Sigmoid colon (tissue), 4 donors: ENCODE data around the gene INCA1.

Experiments used
- EP300 ChIP-seq, 4 donors: sonication (generic); formaldehyde crosslinking; IDR thresholded peaks; one replicate each; pipeline ENCODE4 v1.6.1; 2017; ENCODE audit warnings: antibody characterized with exemption in 4 of 4
- POLR2A ChIP-seq, 2 donors: fragments of 450-650 bp; IDR thresholded peaks; one replicate each; pipeline ENCODE4 v1.6.1; 2016; ENCODE audit warnings: antibody characterized with exemption in 2 of 2, mild to moderate bottlenecking in 2 of 2, moderate library complexity in 2 of 2
- POLR2AphosphoS5 ChIP-seq, 4 donors: sonication (generic); formaldehyde crosslinking; IDR thresholded peaks; one replicate each; pipeline ENCODE4 v1.6.1; 2017; ENCODE audit warnings: antibody characterized with exemption in 4 of 4
- TF ChIP-seq, protein P1 (sequence below), 4 experiments: fragments of 450-650 bp in 3 of 4; fragments of 200-600 bp in 1 of 4; IDR thresholded peaks; one replicate each; pipeline ENCODE4 v1.5.1; 2016 to 2019; ENCODE audit warnings: antibody characterized with exemption in 4 of 4, mild to moderate bottlenecking in 3 of 4, moderate library complexity in 2 of 4

DNA sequence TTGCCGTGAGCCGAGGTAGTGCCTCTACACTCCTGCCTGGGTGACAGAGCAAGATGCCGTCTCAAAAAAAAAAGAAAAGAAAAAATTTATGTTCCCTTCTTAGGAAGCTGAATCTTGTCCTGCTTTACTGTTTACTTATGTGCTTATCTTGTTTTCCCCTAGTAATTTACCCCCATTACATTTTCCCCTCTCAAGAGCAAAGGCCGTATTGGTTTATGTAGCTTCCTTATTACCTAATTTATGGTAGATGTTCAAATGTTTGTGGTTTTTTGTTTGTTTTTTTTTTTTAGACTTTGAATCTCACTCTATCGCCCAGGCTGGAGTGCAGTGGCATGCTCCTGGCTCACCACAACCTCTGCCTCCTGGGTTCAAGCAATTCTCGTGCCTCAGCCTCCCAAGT lies 48.2 kb upstream of the INCA1 start:
- no peak for TF ChIP-seq POLR2AphosphoS5 (IDR thresholded peaks at IDR 0.05)
- TF ChIP-seq POLR2A (IDR thresholded peaks at IDR 0.05), result no peak
- TF ChIP-seq, protein P1, sequence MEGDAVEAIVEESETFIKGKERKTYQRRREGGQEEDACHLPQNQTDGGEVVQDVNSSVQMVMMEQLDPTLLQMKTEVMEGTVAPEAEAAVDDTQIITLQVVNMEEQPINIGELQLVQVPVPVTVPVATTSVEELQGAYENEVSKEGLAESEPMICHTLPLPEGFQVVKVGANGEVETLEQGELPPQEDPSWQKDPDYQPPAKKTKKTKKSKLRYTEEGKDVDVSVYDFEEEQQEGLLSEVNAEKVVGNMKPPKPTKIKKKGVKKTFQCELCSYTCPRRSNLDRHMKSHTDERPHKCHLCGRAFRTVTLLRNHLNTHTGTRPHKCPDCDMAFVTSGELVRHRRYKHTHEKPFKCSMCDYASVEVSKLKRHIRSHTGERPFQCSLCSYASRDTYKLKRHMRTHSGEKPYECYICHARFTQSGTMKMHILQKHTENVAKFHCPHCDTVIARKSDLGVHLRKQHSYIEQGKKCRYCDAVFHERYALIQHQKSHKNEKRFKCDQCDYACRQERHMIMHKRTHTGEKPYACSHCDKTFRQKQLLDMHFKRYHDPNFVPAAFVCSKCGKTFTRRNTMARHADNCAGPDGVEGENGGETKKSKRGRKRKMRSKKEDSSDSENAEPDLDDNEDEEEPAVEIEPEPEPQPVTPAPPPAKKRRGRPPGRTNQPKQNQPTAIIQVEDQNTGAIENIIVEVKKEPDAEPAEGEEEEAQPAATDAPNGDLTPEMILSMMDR (IDR thresholded peaks at IDR 0.05), result no peak
- no peak for TF ChIP-seq EP300 (IDR thresholded peaks at IDR 0.05)
